CD4-positive, alpha-beta T cell (primary cell): ENCODE measurements around the gene TTC33. TPM values are rescaled to one million over a fixed set of nuclear protein-coding genes. Genes with fewer than 3 reads are reported as not detected.

Source experiments
- ATAC-seq: fragments of 200-7000 bp; cut with Tn5 transposase; one replicate; pipeline ENCODE4 v1.10.0; 2022; ENCODE audit warnings: mild to moderate bottlenecking; ENCODE audit not compliant: poor library complexity
- CTCF ChIA-PET: fragments of 350-600 bp; sonication (Branson Sonifier 250); formaldehyde crosslinking; loops from one replicate; lab custom pipeline; 2021; ENCODE audit warnings: antibody characterized with exemption, inconsistent platforms; lab: Charles Lee
- POLR2A ChIA-PET: fragments of 350-600 bp; sonication (Branson Sonifier 250); formaldehyde crosslinking; loops from one replicate; lab custom pipeline; 2021; ENCODE audit warnings: antibody characterized with exemption, inconsistent platforms; lab: Charles Lee
- DNase-seq, 14 experiments: peaks; one replicate each; pipeline ENCODE4 v3.0.0-alpha.2; 2013 to 2020; ENCODE audit warnings: mixed read lengths in 2 of 14
- H3K27ac ChIP-seq, 2 donors: one replicate each; pipeline versions ENCODE4 v1.5.1 to v1.7.0; 2013; ENCODE audit warnings: low read length in 2 of 2, low read depth in 1 of 2, mild to moderate bottlenecking in 1 of 2
- H3K27me3 ChIP-seq, 2 experiments: 1 replicate in 1 of 2; 2 replicates in 1 of 2; pipeline versions ENCODE4 v1.6.1 to v1.7.0; 2013; ENCODE audit warnings: low read length in 2 of 2, control low read depth in 1 of 2, mild to moderate bottlenecking in 1 of 2, moderate library complexity in 1 of 2; ENCODE audit not compliant: insufficient read depth in 2 of 2, control insufficient read depth in 1 of 2
- H3K36me3 ChIP-seq: one replicate; pipeline ENCODE4 v1.6.1; 2013; ENCODE audit warnings: low read length, control low read depth; ENCODE audit not compliant: insufficient read depth
- H3K4me1 ChIP-seq: one replicate; pipeline ENCODE4 v1.6.1; 2013; ENCODE audit warnings: low read length, control low read depth; ENCODE audit not compliant: insufficient read depth
- H3K4me3 ChIP-seq: one replicate; pipeline ENCODE4 v1.5.1; 2013; ENCODE audit warnings: mild to moderate bottlenecking, low read length, moderate library complexity
- H3K9me3 ChIP-seq, 2 experiments: 1 replicate in 1 of 2; 2 replicates in 1 of 2; pipeline versions ENCODE4 v1.6.1 to v1.7.0; 2013; ENCODE audit warnings: low read length in 2 of 2, mild to moderate bottlenecking in 2 of 2, control low read depth in 1 of 2, moderate library complexity in 1 of 2; ENCODE audit not compliant: control insufficient read depth in 1 of 2, insufficient read depth in 1 of 2
- H3K27ac Mint-ChIP-seq: one replicate; pipeline ENCODE4 v1.8.0; 2020; ENCODE audit warnings: mixed read lengths
- H3K27me3 Mint-ChIP-seq: one replicate; pipeline ENCODE4 v1.8.0; 2021; ENCODE audit warnings: mixed read lengths
- H3K36me3 Mint-ChIP-seq: one replicate; pipeline ENCODE4 v1.8.0; 2021; ENCODE audit warnings: low read depth, mixed read lengths
- H3K4me1 Mint-ChIP-seq: one replicate; pipeline ENCODE4 v1.8.0; 2021; ENCODE audit warnings: low read depth, mixed read lengths
- H3K4me3 Mint-ChIP-seq: one replicate; pipeline ENCODE4 v1.8.0; 2020; ENCODE audit warnings: mild to moderate bottlenecking, mixed read lengths
- H3K9me3 Mint-ChIP-seq: one replicate; pipeline ENCODE4 v1.8.0; 2020; ENCODE audit warnings: mixed read lengths
- intact Hi-C, 2 experiments: fragments of 100-400 bp; cut with DNase I in 1 of 2; cut with micrococcal nuclease in 1 of 2; formaldehyde crosslinking; loops; one replicate each; pipeline versions ENCODE4 v1.15.1 to v1.9.0; 2023 to 2025; cut with DNase I, micrococcal nuclease
- total RNA-seq, 174 experiments: library from RNA in 2 of 174; stranded (reverse) in 2 of 174; gene quantifications; one replicate each; pipeline ENCODE4 v1.2.3 and lab custom pipeline; 2021 to 2026
- TF ChIP-seq, protein P1 (sequence below): fragments of 200-600 bp; IDR thresholded peaks from one replicate; pipeline ENCODE4 v1.8.0; 2022; ENCODE audit warnings: antibody characterized with exemption, mild to moderate bottlenecking

Gene TTC33
- total RNA-seq, 2 experiments from 2014 or later: 8.7 to 12.0 TPM

- Histone ChIP-seq H3K27me3 (no peaks in the 10 kb centered on the region), H3K4me1 (peaks cover 21% of the 10 kb centered on the region), H3K36me3 (no peaks in the 10 kb centered on the region), H3K27ac (no peak overlapping the region), H3K4me3 (no peak overlapping the region), H3K9me3 (no peaks in the 10 kb centered on the region)
- ChIA-PET POLR2A (no interaction called here), CTCF (interaction anchor here (1.0 kb wide), 1 partner anchor 153 kb away, joined by 3 read pairs; no protein-coding TSS in a partner anchor)
- intact Hi-C loops: no loop called here
- DNase-seq (no peak), ATAC-seq (no peak)
- Mint-ChIP-seq H3K36me3 (no peaks in the 10 kb centered on the region), H3K27me3 (no peaks in the 10 kb centered on the region), H3K9me3 (no peaks in the 10 kb centered on the region), H3K4me3 (no peak overlapping the region), H3K4me1 (peaks cover 49% of the 10 kb centered on the region), H3K27ac (no peak overlapping the region)
- TF ChIP-seq, protein P1, sequence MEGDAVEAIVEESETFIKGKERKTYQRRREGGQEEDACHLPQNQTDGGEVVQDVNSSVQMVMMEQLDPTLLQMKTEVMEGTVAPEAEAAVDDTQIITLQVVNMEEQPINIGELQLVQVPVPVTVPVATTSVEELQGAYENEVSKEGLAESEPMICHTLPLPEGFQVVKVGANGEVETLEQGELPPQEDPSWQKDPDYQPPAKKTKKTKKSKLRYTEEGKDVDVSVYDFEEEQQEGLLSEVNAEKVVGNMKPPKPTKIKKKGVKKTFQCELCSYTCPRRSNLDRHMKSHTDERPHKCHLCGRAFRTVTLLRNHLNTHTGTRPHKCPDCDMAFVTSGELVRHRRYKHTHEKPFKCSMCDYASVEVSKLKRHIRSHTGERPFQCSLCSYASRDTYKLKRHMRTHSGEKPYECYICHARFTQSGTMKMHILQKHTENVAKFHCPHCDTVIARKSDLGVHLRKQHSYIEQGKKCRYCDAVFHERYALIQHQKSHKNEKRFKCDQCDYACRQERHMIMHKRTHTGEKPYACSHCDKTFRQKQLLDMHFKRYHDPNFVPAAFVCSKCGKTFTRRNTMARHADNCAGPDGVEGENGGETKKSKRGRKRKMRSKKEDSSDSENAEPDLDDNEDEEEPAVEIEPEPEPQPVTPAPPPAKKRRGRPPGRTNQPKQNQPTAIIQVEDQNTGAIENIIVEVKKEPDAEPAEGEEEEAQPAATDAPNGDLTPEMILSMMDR: no peak
Measured at GRCh38 chr5:40518485-40518917, 237.3 kb downstream of the TTC33 start.

GRCh38 chr5:40515476-40515875 lies 240.3 kb downstream of the TTC33 start:
- Mint-ChIP-seq H3K36me3 (no peaks in the 10 kb centered on the region), H3K27me3 (no peaks in the 10 kb centered on the region), H3K4me3 (peak overlapping the region; percentile 46), H3K9me3 (no peaks in the 10 kb centered on the region), H3K27ac (peak overlapping the region; percentile 76), H3K4me1 (peaks cover 63% of the 10 kb centered on the region)
- Histone ChIP-seq H3K4me3 (no peak overlapping the region), H3K9me3 (no peaks in the 10 kb centered on the region), H3K36me3 (no peaks in the 10 kb centered on the region), H3K4me1 (peaks cover 21% of the 10 kb centered on the region), H3K27ac (no peak overlapping the region), H3K27me3 (no peaks in the 10 kb centered on the region)
- intact Hi-C loops: no loop called here
- TF ChIP-seq, protein P1: no peak
- ATAC-seq: peak; percentile 38
- POLR2A ChIA-PET: interaction anchor here (1.0 to 1.8 kb wide), 2 partner anchors 105 to 164 kb away, joined by 3 to 9 read pairs; partner anchors contain the start of gene PTGER4
- CTCF ChIA-PET: no interaction called here
- DNase-seq: peak in 2 of 14 experiments; percentile 12 to 32

DNA sequence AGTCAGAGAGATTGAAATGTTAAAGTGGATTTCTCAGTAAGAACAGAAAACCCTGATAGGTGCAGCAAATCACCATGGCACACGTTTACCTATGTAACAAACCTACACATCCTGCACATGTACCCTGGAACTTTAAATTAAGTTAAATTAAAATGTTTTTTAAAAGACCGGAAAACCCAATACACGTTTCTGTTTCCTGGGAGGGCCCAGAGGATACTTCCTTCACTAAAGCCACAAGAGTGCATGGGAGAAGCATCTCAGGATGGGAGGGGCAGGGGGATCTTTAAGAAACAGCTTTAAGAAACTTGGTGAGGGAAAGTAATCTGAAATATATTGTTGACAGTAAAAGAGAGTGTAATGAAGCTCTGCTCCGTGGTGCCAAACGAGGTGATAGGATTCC lies 240.8 kb downstream of the TTC33 start:
- peak; percentile 79 for ATAC-seq
- ChIA-PET POLR2A (interaction anchor here (0.9 to 1.8 kb wide), 3 partner anchors 91 to 165 kb away, joined by 3 to 9 read pairs (median 3); partner anchors contain the start of gene PTGER4), CTCF (no interaction called here)
- Histone ChIP-seq H3K27me3 (no peaks in the 10 kb centered on the region), H3K36me3 (no peaks in the 10 kb centered on the region), H3K9me3 (no peaks in the 10 kb centered on the region), H3K27ac (no peak overlapping the region), H3K4me3 (no peak overlapping the region), H3K4me1 (peaks cover 21% of the 10 kb centered on the region)
- Mint-ChIP-seq H3K27me3 (no peaks in the 10 kb centered on the region), H3K36me3 (no peaks in the 10 kb centered on the region), H3K27ac (peak overlapping the region; percentile 76), H3K4me3 (peak overlapping the region; percentile 46), H3K9me3 (no peaks in the 10 kb centered on the region), H3K4me1 (peaks cover 63% of the 10 kb centered on the region)
- intact Hi-C loops: no loop called here
- TF ChIP-seq, protein P1: no peak
- DNase-seq: peak in 4 of 14 experiments; percentile 22 to 66 (median 51)
